Cardiac fibroblast (primary cell): ENCODE results near the gene NFIB.
A peak's percentile ranks its signal among the peaks of the same experiment; 100 is the strongest.

Experiments used
- DNase-seq, 2 donors: peaks; one replicate each; pipeline versions ENCODE4 v3.0.0 to v3.0.0-alpha.2; 2010; ENCODE audit warnings: low read depth in 2 of 2
- H3K4me3 ChIP-seq, 2 donors: replicated peaks in 1 of 2; 1 replicate in 1 of 2; 2 replicates in 1 of 2; pipeline ENCODE4 v1.5.1; 2011; ENCODE audit warnings: low read depth in 2 of 2, low read length in 2 of 2, mild to moderate bottlenecking in 2 of 2, moderate library complexity in 1 of 2
- TF ChIP-seq, protein P1 (sequence below): IDR thresholded peaks from one replicate; pipeline ENCODE4 v1.5.1; 2011; ENCODE audit warnings: low read depth, mild to moderate bottlenecking, low read length, inconsistent platforms

The NFIB gene

DNA sequence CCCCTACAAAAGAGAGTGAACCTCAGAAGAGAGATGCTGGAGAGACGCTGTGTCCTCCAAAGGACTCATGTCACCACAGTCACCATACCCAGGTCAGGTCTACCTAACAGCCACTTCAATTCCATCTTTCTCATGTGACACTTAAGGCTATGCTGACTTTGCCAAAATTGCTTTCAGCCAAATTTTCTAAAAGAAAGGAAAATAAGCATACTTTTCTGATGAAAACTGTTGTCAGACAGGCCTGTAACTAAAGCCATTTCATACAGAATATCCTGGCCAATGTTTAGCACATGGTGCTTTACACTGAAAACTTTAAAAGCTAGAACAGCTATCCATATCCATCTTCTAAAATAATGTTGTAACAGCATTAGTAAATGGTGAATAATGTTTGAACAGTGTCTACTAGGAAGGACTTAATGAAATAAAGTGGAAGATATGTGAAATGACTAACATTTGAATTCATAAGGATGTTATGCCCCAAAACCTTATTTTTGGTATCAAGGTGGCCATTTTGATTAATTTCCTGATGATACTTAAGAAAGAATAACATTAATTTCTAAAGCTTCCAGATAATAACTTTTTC lies 97.2 kb downstream of the NFIB start:
- no peak overlapping the region for H3K4me3 ChIP-seq
- TF ChIP-seq, protein P1, sequence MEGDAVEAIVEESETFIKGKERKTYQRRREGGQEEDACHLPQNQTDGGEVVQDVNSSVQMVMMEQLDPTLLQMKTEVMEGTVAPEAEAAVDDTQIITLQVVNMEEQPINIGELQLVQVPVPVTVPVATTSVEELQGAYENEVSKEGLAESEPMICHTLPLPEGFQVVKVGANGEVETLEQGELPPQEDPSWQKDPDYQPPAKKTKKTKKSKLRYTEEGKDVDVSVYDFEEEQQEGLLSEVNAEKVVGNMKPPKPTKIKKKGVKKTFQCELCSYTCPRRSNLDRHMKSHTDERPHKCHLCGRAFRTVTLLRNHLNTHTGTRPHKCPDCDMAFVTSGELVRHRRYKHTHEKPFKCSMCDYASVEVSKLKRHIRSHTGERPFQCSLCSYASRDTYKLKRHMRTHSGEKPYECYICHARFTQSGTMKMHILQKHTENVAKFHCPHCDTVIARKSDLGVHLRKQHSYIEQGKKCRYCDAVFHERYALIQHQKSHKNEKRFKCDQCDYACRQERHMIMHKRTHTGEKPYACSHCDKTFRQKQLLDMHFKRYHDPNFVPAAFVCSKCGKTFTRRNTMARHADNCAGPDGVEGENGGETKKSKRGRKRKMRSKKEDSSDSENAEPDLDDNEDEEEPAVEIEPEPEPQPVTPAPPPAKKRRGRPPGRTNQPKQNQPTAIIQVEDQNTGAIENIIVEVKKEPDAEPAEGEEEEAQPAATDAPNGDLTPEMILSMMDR = no peak
- DNase-seq = peak in 1 of 2 donors; percentile 54

- H3K4me3 ChIP-seq = no peak overlapping the region
- TF ChIP-seq, protein P1 = no peak
- DNase-seq = peak; percentile 49 to 77
Measured at GRCh38 chr9:14215614-14216013, 98.3 kb downstream of the NFIB start.

DNA sequence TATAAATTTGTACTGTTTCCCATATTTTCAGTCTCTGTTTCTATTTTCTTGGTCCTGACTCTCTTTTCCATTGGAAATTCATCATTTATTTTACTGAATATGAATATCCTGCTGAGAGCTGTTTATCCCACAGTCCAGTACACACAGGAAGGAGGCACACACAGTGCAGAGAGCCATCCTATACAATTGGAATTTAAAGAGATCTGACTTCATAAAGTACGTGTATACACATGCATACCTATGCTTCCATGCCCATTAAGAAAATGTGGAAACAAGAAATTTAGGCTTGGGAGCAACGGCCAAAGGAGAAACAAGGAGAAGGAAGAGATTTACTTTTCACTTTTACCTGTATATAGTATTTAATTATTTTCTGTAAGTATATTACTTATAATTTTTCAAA lies 99.2 kb downstream of the NFIB start:
- no peak for DNase-seq
- TF ChIP-seq, protein P1 = no peak
- no peak overlapping the region for H3K4me3 ChIP-seq

DNA sequence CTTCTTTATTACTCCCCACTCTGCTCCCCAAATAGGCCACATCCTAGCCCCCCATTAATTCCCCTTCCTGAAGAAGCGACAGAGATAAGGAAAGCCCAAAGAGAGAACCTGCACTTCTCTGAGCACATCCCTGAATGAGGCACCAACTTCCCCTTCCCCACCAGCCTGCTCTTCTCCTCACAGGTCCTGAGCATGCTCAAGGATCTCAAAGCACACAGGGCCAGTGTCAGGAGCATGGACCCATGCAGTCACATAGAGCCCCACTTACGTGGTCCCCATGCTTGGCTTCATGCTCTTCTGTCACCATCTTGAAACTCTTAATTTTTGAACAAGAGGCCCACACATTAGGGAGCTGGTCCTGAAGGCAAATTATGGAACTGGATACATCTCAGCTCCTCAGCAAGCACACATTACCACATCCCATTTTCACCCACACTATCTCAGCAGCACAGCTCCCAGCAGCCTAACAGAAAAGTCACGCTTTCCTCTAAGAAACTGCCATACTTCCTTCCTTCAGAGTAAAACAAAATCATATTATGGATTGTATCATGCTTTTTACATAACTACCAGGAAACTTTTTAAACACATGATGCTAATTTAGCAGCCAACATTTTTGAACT lies 99.8 kb downstream of the NFIB start:
- H3K4me3 ChIP-seq = no peak overlapping the region
- TF ChIP-seq, protein P1 = no peak
- DNase-seq = no peak

- no peak overlapping the region for H3K4me3 ChIP-seq
- no peak for DNase-seq
- TF ChIP-seq, protein P1 = no peak
Measured at GRCh38 chr9:14213504-14213903, 100.4 kb downstream of the NFIB start.

GRCh38 chr9:14212697-14213420 lies 101.1 kb downstream of the NFIB start:
- DNase-seq = no peak
- H3K4me3 ChIP-seq = no peak overlapping the region
- TF ChIP-seq, protein P1 = no peak
